ENCODE results near the gene SRPX2.

SRPX2 gene

DNA sequence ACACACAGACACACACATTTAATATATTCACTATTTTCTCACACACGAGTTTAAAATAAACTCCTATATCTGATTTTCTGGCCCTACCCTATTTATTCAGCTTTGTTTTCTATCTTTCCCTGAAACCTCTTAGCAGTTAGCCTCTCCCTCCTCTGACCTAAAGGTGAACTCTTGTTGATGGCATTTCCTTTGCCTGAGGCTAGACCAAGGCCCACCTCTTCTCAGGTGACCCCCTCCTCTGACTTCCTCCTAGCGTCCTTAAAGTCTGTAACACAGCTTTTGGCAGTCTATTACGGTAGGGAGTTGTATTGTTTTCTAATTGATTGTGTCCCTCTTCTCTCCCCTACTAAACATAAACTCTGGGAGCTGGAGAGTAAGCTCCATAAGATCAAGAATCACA lies 1.7 kb upstream of the SRPX2 start:
- TF ChIP-seq GATA2 (IDR thresholded peaks at IDR 0.05; ENCODE audit: low read depth, low read length), result no peak
- TF ChIP-seq GATA3 (IDR thresholded peaks at IDR 0.05; ENCODE audit: low read depth, low read length), result no peak

DNA sequence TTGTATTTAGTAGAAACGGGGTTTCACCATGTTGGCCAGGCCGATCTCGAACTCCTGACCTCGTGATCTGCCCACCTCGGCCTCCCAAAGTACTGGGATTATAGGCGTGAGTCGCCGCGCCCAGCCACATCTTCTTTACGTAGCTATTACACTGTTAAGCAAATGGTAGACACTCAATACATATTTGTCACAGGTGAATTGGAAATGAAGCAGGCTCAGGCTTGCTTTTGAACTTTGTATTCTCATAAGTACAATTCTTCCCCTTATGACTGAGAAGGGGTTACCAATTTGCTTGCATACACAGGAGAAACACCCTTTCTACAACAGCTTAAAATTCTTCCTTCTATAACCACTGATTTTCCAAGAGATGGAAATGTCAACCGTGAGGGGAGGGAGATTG lies 787 bp upstream of the SRPX2 start:
- TF ChIP-seq GATA2 (IDR thresholded peaks at IDR 0.05; ENCODE audit: low read depth, low read length) (no peak), GATA3 (IDR thresholded peaks at IDR 0.05; ENCODE audit: low read depth, low read length) (no peak)

DNA sequence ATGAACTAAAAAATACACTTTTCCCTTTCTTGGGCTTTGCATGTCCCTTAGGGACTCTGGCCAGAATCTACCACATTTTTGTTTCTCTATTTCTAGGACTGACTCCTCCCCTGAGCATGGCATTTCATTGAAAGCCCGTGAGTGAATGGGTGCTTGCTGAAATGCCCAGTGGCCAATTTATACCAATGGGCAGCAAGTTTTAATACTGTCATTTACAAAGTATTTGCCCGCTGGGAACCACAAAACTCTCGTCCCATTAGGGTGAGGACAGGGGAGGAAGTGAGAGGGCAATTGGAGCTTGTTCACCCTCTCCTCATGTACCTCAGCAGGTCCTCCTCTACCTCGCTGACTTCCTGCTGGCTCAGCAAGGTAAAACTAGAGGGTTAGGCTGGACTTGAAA lies 1.1 kb downstream of the SRPX2 start:
- TF ChIP-seq GATA3 (IDR thresholded peaks at IDR 0.05; ENCODE audit: low read depth, low read length) (no peak), GATA2 (IDR thresholded peaks at IDR 0.05; ENCODE audit: low read depth, low read length) (no peak)

DNA sequence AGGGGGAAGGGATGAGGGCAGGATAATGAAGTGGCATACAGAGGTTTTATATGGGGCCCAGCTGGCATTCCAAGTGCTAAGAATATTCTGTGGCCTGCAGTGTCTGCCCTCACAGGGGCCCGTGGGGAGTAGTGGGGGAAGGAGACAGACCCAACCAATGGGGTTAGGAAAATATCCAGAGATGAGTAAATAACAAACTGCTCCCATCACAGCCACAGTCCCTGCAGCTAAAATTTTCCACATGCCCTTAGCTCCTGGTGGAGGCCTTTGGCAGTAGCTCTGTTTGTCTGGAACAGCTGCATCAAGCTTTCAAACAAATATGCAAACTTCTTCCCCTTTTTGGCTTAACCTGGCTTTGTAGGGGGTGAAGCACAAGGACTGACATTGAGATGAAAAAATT lies 3.1 kb downstream of the SRPX2 start:
- no peak for TF ChIP-seq GATA2 (IDR thresholded peaks at IDR 0.05; ENCODE audit: low read depth, low read length)
- TF ChIP-seq GATA3 (IDR thresholded peaks at IDR 0.05; ENCODE audit: low read depth, low read length), result no peak

DNA sequence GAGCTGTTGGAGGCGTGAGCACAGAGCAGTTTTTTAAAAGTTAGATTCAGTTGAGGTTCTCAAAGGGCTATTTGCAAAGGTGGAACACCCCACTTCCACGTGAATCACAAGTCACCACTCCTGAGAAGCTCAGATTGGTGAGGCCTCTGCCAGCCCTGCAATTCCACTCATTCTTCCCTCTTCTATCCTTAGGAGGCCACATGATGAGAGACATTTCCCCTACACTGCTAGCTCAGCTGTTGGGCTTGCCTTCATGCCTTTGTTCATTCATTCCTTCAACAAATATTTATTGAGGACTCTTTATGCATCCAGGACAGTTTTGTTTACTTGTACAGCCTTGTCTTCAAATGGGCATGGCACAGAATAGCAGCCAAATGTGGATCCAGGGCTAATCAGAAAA lies 3.7 kb downstream of the SRPX2 start:
- TF ChIP-seq GATA3 (IDR thresholded peaks at IDR 0.05; ENCODE audit: low read depth, low read length) (no peak), GATA2 (IDR thresholded peaks at IDR 0.05; ENCODE audit: low read depth, low read length) (no peak)

- TF ChIP-seq GATA2 (IDR thresholded peaks at IDR 0.05; ENCODE audit: low read depth, low read length) (no peak), GATA3 (IDR thresholded peaks at IDR 0.05; ENCODE audit: low read depth, low read length) (no peak)
These were observed 4.7 kb downstream of the SRPX2 start for GRCh38 chrX:100648458-100649417.

- TF ChIP-seq GATA2 (IDR thresholded peaks at IDR 0.05; ENCODE audit: low read depth, low read length) (no peak), GATA3 (IDR thresholded peaks at IDR 0.05; ENCODE audit: low read depth, low read length) (no peak)
These were observed 5.8 kb downstream of the SRPX2 start for GRCh38 chrX:100649550-100650356.

- TF ChIP-seq GATA2 (IDR thresholded peaks at IDR 0.05; ENCODE audit: low read depth, low read length) (no peak), GATA3 (IDR thresholded peaks at IDR 0.05; ENCODE audit: low read depth, low read length) (no peak)
These were observed 6.8 kb downstream of the SRPX2 start for GRCh38 chrX:100650841-100651240.

DNA sequence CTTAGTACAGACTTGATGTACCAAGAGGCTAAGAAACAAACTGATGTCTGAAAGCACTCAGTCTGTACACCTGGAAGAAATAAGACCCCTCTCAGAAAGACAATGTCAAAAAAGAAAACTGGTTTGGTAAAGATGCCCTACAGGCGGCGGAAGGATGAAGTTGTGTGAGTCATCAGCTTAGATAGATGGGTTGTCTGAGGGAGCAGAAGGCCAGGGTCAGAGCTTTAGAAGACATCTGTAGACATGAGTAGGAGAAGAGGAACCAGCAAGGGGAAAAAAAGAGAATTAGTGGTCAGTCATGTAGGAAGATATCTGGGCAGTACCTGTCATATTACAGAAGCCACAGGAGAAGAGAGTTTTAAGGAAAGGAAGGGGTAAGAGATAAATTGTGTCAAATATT lies 8.3 kb downstream of the SRPX2 start:
- no peak for TF ChIP-seq GATA3 (IDR thresholded peaks at IDR 0.05; ENCODE audit: low read depth, low read length)
- no peak for TF ChIP-seq GATA2 (IDR thresholded peaks at IDR 0.05; ENCODE audit: low read depth, low read length)

DNA sequence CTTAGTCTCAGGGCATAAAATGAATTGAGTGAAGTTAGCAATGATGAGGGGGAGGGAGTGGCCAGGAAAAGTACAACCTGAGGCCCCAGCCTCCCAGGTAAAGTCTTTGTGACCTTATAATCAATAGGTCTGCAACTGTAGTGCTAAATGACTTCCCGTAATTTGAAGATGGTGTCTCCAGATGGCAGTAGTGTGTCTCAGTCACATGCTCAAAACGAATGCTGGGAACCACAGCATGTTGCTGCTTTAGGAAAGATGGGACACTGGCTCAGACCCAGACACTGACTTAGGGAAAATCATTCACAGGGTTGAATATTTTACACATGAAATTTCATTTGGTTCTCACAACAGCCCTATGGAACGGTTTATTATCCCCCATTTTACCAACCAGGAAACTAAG lies 10.3 kb downstream of the SRPX2 start:
- no peak for TF ChIP-seq GATA2 (IDR thresholded peaks at IDR 0.05; ENCODE audit: low read depth, low read length)
- TF ChIP-seq GATA3 (IDR thresholded peaks at IDR 0.05; ENCODE audit: low read depth, low read length), result no peak

GRCh38 chrX:100658941-100659381 lies 15.0 kb downstream of the SRPX2 start:
- TF ChIP-seq GATA3 (IDR thresholded peaks at IDR 0.05; ENCODE audit: low read depth, low read length), result no peak
- TF ChIP-seq GATA2 (IDR thresholded peaks at IDR 0.05; ENCODE audit: low read depth, low read length), result no peak

DNA sequence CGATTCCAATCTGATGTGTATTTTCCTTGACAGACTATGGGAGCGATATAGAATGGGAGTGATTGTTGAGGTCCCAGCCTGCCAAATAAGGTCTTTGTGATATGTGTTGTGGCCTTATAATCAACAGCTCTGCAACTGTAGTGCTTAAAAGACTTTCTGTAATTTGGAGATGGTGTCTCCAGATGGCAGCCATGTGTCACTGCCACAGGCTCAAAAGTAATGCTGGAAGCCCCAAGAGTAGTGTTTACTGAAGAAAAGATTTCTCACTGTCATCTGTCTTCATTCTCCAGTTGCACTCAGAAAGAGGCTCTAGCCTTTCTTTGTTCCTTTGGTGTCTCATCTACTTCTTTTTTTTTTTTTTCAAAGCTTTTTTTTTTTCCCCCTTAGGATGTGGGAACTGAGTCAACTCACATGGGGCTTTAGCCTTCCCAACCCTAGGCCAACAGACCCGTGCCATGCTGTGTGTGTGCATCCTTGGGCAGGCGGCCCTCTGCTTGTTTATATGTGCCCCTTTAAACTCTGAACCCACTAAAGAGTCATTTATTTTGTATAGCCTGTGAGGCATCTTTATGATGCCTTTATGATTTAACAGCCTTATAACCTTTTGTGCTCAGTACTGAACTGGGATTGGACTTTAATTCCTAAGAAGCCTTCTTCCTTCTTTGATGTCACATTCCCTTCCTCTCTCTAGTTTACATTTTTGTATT lies 15.6 kb downstream of the SRPX2 start:
- TF ChIP-seq GATA2 (IDR thresholded peaks at IDR 0.05; ENCODE audit: low read depth, low read length), result no peak
- TF ChIP-seq GATA3 (IDR thresholded peaks at IDR 0.05; ENCODE audit: low read depth, low read length), result no peak

DNA sequence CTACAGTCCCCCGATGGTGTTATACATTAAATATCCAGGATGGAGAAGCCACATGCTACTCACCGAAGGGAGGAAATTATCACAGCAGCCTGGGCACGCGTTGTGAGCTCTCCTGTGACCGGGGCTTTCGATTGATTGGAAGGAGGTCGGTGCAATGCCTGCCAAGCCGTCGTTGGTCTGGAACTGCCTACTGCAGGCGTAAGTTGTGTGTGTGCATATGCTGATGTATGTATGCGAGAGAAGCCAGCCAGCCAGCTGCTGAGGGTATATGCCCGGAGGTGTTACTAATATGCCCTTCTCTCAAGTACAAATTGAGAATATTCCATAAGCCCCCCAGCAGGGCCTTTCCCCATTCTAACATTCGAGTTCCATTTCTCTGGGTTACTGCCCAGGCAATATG lies 18.2 kb downstream of the SRPX2 start:
- TF ChIP-seq GATA2 (IDR thresholded peaks at IDR 0.05; ENCODE audit: low read depth, low read length) (no peak), GATA3 (IDR thresholded peaks at IDR 0.05; ENCODE audit: low read depth, low read length) (no peak)

DNA sequence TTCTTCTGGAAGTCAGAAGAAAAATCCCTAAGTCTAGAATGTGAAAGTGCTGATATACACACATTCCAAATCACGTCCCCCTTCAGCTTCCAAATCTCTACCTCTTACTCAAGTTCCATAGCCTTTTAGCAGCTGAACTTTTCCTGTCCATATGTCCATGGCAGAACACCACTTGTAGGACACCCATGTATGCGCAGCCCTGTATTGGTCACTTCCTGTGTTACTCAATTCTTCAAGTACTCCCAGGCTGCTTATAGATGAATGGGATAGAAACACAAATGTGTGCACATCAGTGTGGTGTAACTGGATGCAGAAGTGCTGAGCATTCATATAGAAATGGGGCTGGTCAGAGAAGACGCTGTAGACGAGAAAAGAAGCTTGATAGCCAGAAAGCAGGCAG lies 18.8 kb downstream of the SRPX2 start:
- no peak for TF ChIP-seq GATA2 (IDR thresholded peaks at IDR 0.05; ENCODE audit: low read depth, low read length)
- no peak for TF ChIP-seq GATA3 (IDR thresholded peaks at IDR 0.05; ENCODE audit: low read depth, low read length)

Data from SH-SY5Y (cell line).